Pancreas (tissue), 10 donors: ENCODE data around the gene TMEM109. TPM values are rescaled to one million over a fixed set of nuclear protein-coding genes. Genes with fewer than 3 reads are reported as not detected.
"Not testable (repeated sequence)": the region's sequence is repeated elsewhere in the genome, so short reads cannot be mapped to it uniquely, and the experiment has no call there.

Experiments used
- ATAC-seq, 4 donors: fragments of 200-7000 bp; cut with Tn5 transposase; one replicate each; pipeline versions ENCODE4 v1.8.0 to v1.9.1; 2020; ENCODE audit warnings: mild to moderate bottlenecking in 4 of 4, moderate library complexity in 4 of 4
- DNase-seq, 6 donors: peaks; one replicate each; pipeline ENCODE4 v3.0.0-alpha.2; 2020
- FAIRE-seq: peaks from 2 replicates; lab custom pipeline; 2012; peaks lifted over from hg19 to GRCh38; lab: Jason Lieb, UNC
- H3K27ac ChIP-seq, 4 donors: fragments of 200-600 bp; sonication (generic); 1 replicate in 3 of 4; 2 replicates in 1 of 4; pipeline versions ENCODE4 v1.5.0 to v1.8.0; 2020
- H3K27me3 ChIP-seq, 4 donors: fragments of 200-600 bp; one replicate each; pipeline ENCODE4 v1.8.0; 2021
- H3K36me3 ChIP-seq, 3 donors: fragments of 200-600 bp; sonication (generic) in 1 of 3; one replicate each; pipeline versions ENCODE4 v1.5.0 to v1.8.0; 2020 to 2021
- H3K4me1 ChIP-seq, 3 donors: fragments of 200-600 bp; one replicate each; pipeline ENCODE4 v1.8.0; 2021
- H3K4me3 ChIP-seq, 4 donors: fragments of 200-600 bp; sonication (generic) in 2 of 4; one replicate each; pipeline versions ENCODE4 v1.5.0 to v1.8.0; 2020 to 2021
- H3K9me3 ChIP-seq, 4 donors: fragments of 200-600 bp; one replicate each; pipeline ENCODE4 v1.8.0; 2021
- CTCF ChIP-seq, 4 donors: fragments of 200-600 bp; sonication (generic) in 3 of 4; IDR thresholded peaks; one replicate each; pipeline versions ENCODE4 v1.5.0 to v1.8.0; 2021; ENCODE audit warnings: antibody characterized with exemption in 4 of 4
- WGBS, 2 donors: extraction: QIAGEN DNeasy Blood & Tissue Kit; methylation state at CpG; one replicate each; pipeline ENCODE4 v1.1.7; 2013; 5-methylcytosine and 5-hydroxymethylcytosine counted together
- intact Hi-C, 3 donors: fragments of 100-400 bp; cut with DNase I; formaldehyde crosslinking; loops; one replicate each; pipeline versions ENCODE4 v1.11.1 to v1.14.2; 2022
- polyA plus RNA-seq, 2 donors: library from polyadenylated mRNA; stranded (reverse); fragments of 200-250 nt; gene quantifications; one replicate each; pipeline ENCODE4 v1.2.3, GENCODE V29; 2013
- total RNA-seq, 6 donors: library from RNA; stranded (reverse); fragmentation: NEBNext Ultra II Directional in 4 of 6; extraction: Animal tissue kit (Norgen Biotek cat#: 25700) in 4 of 6; gene quantifications; one replicate each; pipeline versions ENCODE4 v1.2.1 to v1.2.4, GENCODE V29; 2021 to 2023
- donor health status: healthy with polysubstance abuse.
- donor health status: DM: no; HTN: no; CAD: no; lungs with moderate emphysema.
- donor health status: DM: no; HTN: no; CAD: no.
- donor health status: control.
- donor health status: control.
- donor health status: Bipolar disorder and iron deficiency.
- donor health status: DM: yes; HTN: yes; CAD: no.
- donor health status: DM: no; HTN: no; CAD: no.
- donor health status: DM: no; HTN: no; CAD: no.
- donor health status: DM: yes; HTN: yes; CAD: no.

Gene TMEM109
- total and polyA plus RNA-seq, 8 donors: 28.2 to 53.0 (median 40.0) TPM

- ATAC-seq (no peak), FAIRE-seq (no peak), DNase-seq (no peak)
- no peak for TF ChIP-seq CTCF (IDR thresholded peaks at IDR 0.05)
- Histone ChIP-seq H3K27ac (no peak overlapping the region), H3K9me3 (no peaks in the 10 kb centered on the region), H3K4me3 (no peak overlapping the region), H3K36me3 (no peaks in the 10 kb centered on the region), H3K4me1 (peaks cover 0 to 13% (median 13%) of the 10 kb centered on the region in 3 donors), H3K27me3 (no peaks in the 10 kb centered on the region)
- 15 to 31% methylated on average over 1 of the region's 1 CpG for WGBS, 2 donors
- intact Hi-C loops: no loop called here
Observed at GRCh38 chr11:60908803-60909202, 5.2 kb upstream of the TMEM109 start.

- H3K27ac ChIP-seq, H3K4me1 ChIP-seq, FAIRE-seq, ATAC-seq, H3K4me3 ChIP-seq, H3K9me3 ChIP-seq, DNase-seq, H3K27me3 ChIP-seq, H3K36me3 ChIP-seq, intact Hi-C loops: not testable (repeated sequence)
- WGBS, 2 donors: 68 to 69% methylated on average over 3 of the region's 3 CpGs
Observed at GRCh38 chr11:60909680-60910280, 4.2 kb upstream of the TMEM109 start.

- no peak overlapping the region for H3K4me3 ChIP-seq
- no peaks in the 10 kb centered on the region for H3K27me3 ChIP-seq
- TF ChIP-seq CTCF (IDR thresholded peaks at IDR 0.05): no peak
- H3K27ac ChIP-seq: no peak overlapping the region
- peaks cover under 1 to 3% (median 2%) of the 10 kb centered on the region in 3 donors for H3K4me1 ChIP-seq
- no peaks in the 10 kb centered on the region for H3K36me3 ChIP-seq
- 85 to 86% methylated on average over 3 of the region's 3 CpGs for whole genome bisulfite sequencing, 2 donors
- DNase-seq (no peak), FAIRE-seq (no peak), ATAC-seq (no peak)
- intact Hi-C loops: no loop called here
- no peaks in the 10 kb centered on the region for H3K9me3 ChIP-seq
Observed at GRCh38 chr11:60910281-60910687, 3.7 kb upstream of the TMEM109 start.

GRCh38 chr11:60910711-60911380 lies 3.1 kb upstream of the TMEM109 start:
- WGBS, 2 donors: 64 to 66% methylated on average over 5 of the region's 5 CpGs
- H3K4me3 ChIP-seq: no peak overlapping the region
- peaks cover 0 to 6% (median 4%) of the 10 kb centered on the region in 3 donors for H3K4me1 ChIP-seq
- H3K27me3 ChIP-seq: no peaks in the 10 kb centered on the region
- no peaks in the 10 kb centered on the region for H3K36me3 ChIP-seq
- intact Hi-C loops: no loop called here
- no peak for ATAC-seq
- TF ChIP-seq CTCF (IDR thresholded peaks at IDR 0.05): no peak
- H3K9me3 ChIP-seq: no peaks in the 10 kb centered on the region
- DNase-seq: no peak
- no peak for FAIRE-seq
- no peak overlapping the region for H3K27ac ChIP-seq

GRCh38 chr11:60912223-60912850 lies 1.6 kb upstream of the TMEM109 start:
- intact Hi-C loops: no loop called here
- no peak for FAIRE-seq
- Histone ChIP-seq H3K4me1 (peaks cover 0 to 9% (median 5%) of the 10 kb centered on the region in 3 donors), H3K4me3 (no peak overlapping the region), H3K36me3 (no peaks in the 10 kb centered on the region), H3K9me3 (no peaks in the 10 kb centered on the region), H3K27me3 (no peaks in the 10 kb centered on the region), H3K27ac (no peak overlapping the region)
- no peak for ATAC-seq
- TF ChIP-seq CTCF (IDR thresholded peaks at IDR 0.05): no peak
- DNase-seq: no peak
- WGBS, 2 donors: 69 to 75% methylated on average over 12 of the region's 12 CpGs
